ENCODE data around the gene H3-3A.

The H3-3A gene

DNA sequence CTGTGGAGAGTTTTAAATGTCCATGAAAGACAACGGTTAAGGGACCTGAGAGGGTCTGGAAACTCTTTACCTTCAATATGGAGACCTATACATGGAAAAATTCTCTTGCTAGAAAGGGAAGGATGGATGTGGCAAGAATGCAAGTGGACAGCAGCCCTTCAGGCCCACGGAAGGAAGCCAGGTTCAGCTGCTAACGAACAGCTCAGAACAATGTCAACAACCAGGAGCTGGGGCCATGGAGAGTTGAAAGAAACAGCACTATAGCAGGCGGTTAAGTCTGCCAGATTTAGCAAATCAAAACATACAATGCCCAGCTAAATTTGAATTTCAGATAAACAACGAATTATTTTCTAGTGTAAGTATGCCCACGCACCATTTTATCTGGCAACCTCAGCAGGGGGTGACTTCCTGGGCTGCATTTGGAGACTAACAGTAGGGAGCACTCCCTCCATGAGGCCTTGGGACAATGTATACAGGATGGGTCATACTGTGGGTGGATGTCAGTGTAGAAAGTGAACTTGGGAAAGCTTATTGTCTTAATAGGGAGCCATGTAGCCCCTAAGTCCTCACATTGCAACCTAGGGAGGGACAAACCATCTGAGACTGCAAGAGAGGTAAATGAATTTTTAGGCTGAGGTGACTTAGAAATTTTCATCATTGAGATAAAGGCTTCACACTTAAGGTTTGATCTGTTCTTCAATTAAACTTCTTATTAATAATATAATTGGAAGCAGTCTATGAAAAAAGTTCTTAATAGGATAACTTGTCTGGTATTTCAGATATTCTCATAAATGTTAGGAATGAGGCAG, 7.8 kb upstream of the H3-3A start:
- DNase-seq = no peak

DNA sequence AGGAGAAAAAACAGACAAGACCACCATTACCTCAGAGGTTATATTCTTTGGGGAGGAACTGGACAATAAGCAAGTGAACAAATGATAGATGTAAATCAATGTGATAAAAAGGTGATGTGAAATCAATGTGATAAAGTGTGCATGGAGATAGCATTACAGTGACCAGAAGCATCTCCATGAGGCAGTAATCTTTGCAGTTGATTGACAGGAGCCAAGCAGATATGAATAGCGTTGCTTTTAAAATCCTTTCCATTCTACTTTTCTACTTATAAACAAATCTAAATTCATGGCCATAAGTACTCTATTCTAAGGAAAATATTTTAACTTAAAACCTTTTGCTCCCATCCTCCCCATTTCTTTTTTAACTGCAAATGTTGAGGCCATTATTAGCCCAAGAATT, 2.8 kb upstream of the H3-3A start:
- no peak for DNase-seq

DNA sequence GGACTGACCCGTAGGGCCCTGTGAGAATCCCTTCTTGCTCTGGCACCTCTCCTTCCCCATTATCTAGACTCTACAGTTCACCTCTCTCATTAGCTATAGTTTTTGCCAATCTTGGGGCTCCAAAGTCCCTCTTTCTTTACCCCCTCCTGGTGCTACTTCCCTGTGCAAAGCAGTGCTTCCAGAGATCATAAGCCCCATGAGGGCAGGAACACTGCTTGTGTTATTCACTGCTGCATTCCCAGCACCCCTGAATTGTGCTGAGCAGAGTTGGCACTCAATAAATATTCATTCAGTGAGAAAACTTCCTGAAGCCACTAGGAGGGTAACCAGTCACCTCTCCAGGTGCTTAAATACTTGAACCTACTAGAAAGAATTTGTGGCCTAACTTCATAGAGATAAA, 2.1 kb upstream of the H3-3A start:
- no peak for DNase-seq

DNA sequence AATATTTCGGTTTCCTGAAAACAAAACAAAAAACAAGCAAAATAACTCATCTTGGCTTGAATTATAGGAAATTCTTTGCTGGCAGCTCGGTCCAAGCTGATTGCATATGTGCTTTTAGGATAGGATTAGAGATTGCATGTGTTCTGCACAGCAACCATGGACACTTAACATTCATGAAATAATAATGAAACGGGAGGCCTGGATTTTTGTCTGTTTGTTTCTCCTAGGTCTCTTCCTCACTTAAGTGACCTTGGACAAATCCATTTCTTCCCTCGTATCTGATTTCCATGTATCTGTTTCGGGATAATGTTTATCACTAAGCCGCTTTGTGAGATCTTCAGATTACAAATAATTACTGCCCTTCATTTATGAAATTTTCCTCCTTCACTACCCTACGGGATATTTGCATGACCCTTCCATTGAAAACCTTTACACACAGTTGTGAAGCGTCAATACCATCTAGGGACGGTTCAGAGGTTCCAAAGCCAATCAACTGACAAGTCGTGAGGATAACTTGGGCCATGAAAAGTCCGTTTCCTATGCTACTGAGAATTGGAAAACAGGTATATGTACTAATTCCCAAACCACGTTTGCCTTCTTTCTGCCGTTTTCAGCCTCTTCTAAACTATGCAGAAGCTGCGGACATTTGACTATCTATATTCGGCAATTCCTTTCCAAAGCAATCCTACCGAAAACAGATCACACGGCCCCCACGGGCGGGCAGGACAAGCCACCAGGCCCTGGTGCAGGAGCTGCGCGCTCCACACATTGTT, 1.3 kb upstream of the H3-3A start:
- peak in 1 of 2 experiments; percentile 34 for DNase-seq

DNA sequence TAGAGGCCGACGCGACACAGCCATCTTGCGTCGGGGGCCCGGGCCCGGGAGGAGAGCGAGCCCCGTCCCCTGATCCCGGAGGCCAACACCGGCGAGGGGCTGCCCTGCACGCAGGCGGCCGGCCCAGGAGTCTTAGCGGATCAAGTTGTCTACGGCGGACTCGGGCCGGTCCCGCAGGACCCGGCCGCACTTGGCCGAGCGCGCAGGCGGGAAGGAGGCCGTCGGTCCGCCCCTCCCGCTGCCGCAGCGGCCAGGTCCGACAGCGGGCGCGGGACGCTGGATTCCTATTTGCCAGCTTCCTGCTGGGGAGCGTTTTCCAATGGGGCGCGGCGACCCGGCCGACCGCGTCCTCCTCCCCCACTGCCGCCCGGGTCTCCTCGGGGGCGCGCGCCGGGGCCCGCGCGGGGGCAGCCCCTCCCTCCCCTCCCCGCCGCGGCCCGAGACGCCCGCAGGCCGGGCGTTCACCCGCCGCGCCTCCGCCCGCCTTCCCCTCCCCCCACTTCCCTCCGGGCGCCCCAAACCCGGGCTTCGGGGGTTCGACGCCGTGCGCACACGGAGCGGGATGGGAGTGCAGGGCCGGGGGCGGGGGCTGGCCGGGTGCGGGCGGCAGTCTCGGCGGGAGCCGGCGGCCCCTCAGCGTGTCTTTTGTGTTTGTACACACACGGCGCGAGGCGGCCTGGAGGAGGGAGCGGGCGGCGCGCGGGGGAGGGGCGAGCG, 517 bp upstream of the H3-3A start:
- peak; percentile 46 to 52 for DNase-seq

DNA sequence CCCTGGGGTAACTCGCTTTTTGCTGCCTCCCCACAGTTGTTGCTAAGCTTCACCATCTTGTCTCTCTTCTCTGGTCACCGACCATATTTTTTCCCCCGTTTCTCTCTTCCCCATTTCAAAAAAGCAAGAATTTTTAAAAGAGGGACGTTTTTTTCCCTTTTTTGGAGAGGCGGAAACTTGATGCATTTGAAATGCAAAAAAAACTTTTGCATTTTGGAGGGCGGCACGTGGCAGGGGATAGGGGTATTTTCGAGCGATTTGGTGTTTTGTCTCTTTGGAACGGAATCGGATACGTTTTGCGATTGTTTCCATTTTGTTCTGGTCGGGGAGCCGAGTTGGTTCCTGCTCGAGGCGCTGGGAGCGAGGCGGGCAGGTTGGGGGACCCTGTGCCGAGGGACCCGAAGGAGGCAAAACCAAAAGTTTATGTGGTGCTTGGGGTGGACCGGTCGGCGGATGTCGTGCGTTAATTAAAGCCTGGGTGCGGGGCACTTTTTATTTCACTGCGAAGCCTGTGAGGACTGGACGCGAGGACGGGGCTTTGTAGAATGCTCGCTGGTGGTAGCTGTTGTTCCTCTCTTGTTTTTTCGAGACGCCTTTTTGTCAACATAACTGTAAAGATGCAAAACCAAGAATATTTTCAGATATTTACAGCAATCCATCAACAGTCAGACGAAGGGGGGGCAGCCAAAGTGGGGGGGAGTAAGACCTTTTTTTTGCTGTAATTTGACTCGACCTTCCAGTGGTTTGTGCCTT, 884 bp downstream of the H3-3A start:
- peak; percentile 48 to 50 for DNase-seq

DNA sequence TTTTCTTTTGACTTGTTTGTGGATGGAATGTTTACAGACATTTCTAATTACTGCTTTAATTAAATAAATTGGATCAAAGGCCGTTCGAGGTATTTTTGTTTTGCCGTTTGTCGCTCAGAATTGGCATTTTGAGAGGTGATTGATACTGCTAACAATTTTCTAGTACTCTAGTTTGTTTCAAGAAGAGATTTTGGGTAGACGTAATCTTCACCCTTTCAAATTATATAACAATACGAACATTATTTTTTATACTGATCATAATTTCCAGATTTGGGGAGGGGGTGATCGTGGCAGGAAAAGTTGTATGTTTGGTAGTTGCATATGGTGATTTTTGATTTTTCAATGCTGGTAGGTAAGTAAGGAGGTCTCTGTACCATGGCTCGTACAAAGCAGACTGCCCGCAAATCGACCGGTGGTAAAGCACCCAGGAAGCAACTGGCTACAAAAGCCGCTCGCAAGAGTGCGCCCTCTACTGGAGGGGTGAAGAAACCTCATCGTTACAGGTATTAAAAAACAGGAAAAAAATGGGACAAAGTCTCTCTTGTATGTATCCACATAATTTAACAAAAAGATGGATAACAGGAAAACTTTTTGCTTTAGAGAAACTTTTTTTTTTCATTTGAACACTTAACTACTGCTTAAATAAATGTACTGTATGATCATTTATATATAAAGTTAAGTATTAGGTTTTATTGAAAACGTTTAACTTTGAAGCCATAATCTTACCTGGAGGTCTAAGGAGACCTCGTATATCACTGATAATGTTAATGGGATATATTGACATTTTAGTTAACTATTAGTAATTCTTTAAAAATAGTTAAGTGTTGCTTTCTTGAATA, 1.7 kb downstream of the H3-3A start:
- peak; percentile 35 to 43 for DNase-seq

DNA sequence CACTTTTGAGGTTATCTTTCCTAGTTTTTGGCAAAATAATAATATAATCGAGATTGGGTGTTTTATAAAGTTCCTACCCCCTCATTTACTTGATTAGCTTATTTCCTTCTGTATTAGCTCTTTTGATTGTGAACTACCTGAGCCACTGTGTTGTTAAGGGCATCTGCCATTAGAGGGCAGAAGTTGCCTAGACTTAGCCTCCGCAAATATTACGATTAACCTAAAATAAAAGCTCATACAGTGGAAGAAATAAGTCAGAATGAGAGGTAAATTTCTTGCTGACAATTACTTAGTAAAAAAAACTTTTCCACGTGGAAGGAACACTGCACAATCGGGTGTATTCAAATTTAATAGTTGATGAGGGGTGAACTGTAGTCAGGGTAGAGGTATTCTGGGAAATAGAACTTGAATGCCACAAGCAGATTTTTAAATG, 2.3 kb downstream of the H3-3A start:
- DNase-seq = peak; percentile 63 to 70

DNA sequence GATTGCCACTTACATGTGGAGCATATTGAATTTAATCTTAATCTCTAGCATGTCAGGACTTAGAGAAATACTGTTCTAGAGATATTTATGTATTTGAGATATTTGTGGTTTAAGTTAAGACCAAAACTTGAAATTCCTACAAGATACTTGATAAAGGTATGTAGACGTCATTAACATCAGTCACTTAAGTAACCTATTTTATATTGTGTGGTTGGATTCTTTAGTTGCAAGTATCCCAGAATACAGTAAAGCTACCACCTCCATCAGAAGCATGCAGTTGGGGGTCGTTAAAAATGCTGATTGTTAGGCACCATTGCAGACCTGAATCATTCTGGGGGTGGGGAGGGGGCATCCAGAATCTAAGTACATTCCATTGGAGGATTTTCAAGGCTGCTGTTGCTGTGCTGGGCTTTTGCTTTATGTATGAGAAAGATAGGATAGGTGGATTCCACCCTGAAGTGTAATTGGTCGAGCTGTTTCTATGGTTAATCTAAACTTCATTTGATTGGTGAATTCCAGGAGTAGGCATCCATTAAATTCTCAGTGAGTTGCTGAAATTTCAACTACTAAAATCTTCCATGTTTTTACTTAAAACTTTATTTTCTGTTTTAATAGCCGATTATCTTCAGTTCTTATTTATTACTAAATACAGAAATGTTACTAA, 4.0 kb downstream of the H3-3A start:
- DNase-seq = peak in 1 of 2 experiments; percentile 9

DNA sequence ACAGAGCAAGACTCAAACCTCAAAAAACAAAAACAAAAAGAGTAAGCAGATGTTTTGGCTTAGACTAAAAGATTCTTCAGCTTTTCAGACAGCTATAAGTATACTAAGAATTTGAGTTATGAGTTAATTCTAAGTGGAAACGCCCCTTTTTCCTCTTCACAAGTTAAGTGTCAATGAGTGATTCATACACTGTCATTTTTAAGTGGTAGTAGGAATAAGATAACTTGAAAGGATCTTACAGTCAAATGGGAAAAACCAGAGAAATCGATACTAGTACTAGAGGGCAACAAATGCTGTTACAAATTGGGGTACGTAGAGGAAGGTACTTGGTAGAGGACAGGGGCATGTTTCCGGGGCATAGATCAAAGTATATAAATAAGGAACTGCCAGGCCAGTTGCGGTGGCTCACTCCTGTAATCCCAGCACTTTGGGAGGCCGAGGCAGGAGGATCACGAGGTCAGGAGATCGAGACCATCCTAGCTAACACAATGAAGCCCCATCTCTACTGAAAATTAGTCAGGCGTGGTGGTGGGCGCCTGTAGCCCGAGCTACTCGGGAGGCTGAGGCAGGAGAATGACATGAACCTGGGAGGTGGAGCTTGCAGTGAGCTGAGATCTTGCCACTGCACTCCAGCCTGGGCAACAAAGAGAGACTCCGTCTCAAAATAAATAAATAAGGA, 7.4 kb downstream of the H3-3A start:
- no peak for DNase-seq

DNA sequence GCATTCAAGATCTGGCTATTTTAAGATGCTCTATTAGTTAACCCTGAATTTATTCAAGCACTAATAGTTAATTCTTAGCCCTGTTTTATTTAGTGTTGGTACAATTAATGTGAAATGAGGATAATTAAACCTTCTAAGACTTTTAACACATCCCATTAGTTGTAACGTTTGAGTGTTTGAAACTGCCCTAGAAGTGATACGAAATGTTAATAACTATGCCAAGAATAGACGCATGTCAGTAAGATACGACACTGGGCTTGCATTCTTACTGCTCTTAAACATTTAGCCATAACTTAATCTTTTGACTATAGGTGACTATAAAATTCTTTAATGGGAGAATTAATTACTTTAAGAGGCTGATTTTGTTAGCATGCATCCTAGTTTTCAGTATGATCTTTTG, 9.8 kb downstream of the H3-3A start:
- no peak for DNase-seq

DNA sequence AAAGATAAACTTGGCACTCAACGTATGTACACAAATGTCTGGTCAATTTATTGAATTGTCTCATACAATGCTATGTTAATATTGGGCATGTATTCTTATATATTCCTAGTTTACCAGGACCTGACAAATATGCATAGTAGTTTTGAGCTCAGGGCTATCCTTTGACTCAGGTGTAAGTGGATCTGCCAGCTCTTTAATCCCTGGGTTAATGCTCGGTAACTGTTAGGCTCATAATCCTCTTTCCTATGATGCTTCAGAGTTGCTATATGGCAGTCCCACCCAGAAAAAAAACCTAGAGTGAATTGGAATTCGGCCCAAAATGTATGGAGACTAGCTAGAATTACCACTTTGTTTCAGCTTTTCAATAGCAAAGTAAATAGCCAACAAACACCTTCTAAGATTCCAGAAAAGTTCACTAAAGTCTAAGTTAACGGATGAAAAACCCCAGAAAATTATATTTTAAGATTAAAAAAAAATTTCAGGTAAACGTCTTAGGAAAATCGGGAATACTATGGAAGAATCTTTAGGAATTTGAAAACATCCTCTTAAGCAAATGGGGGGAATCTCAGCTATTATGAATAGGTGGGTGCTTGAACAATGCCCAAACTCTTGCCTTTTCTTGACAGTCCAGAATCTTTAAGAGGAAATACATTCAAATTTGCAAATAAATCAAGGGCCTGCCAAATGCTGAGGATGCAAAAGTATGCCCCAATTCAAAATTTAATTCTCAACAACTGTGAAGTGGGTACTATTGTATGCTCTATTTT, 10.9 kb downstream of the H3-3A start:
- DNase-seq = no peak

DNA sequence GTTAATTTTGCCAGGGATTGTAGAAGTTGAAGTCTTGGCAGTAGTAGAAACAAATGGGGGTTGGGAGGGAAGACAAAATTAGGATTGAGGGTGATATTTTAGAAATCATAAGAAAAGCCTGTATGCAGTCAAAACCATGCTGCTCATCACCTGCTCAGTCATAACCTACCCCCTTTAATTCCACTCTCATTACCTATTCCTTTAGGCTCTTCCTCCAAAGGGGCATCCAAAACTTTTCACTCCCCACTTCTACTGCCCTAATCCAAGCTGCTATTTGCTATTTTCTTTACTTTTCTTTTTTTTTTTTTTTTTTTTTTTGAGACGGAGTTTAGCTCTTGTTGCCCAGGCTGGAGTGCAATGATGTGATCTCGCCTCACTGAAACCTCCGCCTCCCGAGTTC, 11.5 kb downstream of the H3-3A start:
- no peak for DNase-seq

DNA sequence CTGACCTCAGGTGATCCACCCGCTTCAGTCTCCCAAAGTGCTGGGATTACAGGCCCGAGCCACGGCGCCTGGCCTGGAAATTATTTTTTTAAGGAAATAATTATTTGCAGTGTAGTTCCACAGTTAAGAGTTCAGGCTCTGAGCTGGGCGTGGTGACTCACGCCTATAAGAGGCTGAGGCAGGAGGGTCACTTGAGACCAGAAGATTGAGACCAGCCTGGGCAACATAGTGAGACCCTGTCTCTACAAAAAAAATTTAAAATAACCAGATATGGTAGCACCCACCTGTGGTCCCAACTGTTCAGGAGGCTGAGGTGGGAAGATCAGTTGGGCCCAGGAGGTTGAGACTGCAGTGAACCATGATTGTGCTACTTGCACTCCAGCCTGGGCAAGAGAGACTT, 13.9 kb downstream of the H3-3A start:
- no peak for DNase-seq

DNA sequence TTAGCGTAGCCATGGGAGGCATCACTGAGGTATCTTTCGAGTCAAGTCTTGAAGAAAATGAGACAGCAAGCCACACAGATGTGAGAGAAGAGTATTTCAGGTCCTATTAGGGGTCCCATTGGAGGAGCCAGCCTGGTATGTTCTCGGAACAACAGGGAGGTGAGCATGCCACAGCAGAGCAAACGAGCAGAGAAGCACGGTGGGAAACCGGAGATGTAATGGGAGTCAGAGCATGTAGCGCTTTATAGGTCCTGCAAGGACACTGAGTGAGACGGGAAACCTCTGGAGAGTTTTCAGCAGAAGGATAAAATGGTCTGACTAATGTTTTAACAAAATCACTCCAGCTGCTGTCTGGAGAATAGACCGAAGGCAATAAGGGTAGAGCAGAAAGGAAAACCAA, 15.9 kb downstream of the H3-3A start:
- DNase-seq = no peak

DNA sequence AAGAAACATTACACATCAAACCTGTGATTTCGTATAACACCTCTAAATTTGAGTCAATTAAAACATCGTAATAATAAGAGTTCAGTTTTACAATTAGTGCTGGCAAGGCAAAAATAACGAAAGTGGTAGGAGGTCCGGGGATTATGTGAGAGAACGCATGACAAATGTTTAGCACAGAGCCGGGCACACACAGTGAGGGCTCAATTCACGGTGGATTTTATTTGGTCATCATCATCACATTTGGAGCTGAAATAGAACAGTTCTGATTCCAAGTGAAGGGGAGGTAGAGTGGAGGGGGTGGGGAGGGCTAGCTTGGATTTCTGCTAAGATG, 20.0 kb downstream of the H3-3A start:
- DNase-seq = no peak

DNA sequence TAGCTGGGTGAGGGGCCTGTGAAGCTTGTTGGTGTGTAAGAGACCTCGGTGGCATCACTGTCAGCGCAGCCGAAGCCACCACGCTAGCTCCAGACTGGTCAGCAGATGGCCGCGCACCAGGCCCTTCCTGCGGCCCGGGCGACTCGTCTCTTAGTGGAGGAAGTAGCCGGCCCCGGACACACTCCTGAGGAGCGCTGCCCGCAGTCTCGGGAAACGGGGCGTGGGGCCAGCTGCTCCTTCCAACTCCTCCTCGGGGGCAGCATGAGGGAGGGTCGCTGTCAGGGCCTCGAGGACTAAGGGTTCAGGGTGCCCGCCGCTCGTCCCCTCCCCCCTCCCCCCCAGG, 20.4 kb downstream of the H3-3A start:
- peak; percentile 28 to 29 for DNase-seq

DNA sequence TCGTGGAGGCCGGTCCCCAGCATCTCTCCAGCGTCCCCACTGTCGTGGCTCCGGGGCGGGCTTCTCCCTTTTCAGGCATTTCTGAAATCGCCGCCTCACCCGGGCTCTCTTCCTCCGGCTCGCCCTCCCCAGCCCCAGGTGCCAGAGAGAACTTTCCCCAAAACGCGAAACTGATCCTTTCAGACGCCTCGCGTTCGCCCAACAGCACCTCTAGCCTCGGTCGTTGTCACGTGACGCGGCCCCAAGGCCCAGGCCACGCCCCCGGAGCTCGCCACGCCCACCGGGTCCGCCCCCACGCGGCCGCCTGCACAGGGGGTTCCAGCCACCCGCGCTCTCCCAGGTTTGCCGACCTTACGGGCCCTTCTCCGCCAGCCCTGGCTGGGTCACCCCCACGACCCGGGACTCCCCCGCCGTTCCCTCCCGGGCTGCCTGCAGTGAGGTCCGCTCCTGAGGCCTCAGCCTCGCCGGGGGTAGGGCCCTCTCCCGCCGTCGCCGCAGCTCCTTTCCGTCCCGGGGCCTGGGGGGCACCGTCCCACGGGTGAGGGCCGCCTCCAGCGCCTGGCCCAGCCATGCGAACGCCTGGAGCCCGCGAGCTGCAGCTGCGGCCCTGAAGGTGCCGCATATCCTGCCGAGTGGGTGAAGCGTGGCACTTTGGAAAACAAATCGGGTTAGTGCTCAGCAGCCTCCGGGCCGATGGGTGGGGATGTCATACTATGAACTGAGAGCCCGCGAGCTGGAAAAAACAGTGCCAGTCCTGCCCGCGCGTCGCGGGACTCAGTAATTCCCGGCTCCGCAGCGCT, 21.0 kb downstream of the H3-3A start:
- peak; percentile 55 to 73 for DNase-seq

DNA sequence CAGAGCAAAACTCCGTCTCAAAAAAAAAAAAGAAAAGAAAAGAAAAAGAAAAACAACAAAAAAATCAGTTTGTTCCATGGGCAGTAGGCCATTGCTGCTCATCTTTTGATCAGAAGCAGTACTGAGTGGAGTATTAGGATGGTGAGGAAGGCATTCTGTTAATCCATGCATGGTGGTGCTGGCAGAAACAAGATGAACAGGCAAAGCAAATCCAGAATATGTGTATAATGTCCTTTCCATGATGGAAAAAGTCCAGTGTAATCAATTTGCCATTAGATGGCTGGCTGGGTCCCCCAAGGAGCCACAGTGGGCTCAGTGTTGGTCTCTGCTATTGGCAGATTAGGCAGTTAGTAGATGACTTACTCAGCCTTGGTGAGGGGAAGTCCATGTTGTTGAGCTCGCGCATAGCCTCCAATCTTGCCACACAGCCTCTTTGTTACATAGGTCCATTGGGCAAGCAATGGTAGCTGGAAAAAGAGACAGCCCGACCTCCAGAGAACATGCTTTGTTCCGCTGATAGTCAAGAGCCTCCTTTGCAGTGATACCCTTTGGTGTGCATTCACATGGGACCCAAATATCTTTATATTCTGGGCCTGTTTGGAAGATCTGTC, 23.3 kb downstream of the H3-3A start:
- no peak for DNase-seq

Measured in AML-193 (cell line).